HG03378 (cell line): ENCODE measurements around the gene SPACA7.
A peak's percentile ranks its signal among the peaks of the same experiment; 100 is the strongest.
"Not testable (repeated sequence)": the region's sequence is repeated elsewhere in the genome, so short reads cannot be mapped to it uniquely, and the experiment has no call there.

Experiments
- ATAC-seq: cut with Tn5 transposase; IDR thresholded peaks from one replicate; pipeline ENCODE4 v1.9.1; 2021; ENCODE audit warnings: mild to moderate bottlenecking, moderate library complexity; ENCODE audit not compliant: unreplicated experiment

The SPACA7 gene

GRCh38 chr13:112416647-112417046, 40.5 kb downstream of the SPACA7 start:
- no peak for ATAC-seq

- ATAC-seq: no peak
Observed at GRCh38 chr13:112417079-112417478, 40.9 kb downstream of the SPACA7 start.

GRCh38 chr13:112424098-112424497, 47.9 kb downstream of the SPACA7 start:
- ATAC-seq: no peak

DNA sequence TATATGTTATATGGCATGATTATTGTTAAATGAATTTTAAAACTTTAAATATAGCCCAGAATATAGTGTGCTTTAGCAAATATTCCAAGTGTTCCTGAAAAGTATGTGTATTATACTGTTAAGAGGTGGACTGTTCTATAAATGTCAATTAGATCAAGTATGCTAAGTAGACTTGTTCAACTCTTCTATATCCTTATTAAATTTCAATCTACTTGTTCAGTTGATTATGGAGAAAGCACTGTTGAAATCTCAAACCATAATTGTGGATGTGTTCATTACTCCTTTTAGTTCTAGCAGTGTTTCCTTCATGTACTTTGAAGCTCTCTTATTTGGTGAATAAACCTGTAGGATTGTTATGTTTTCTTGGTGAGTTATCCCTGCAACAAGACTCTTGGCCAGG, 52.5 kb downstream of the SPACA7 start:
- no peak for ATAC-seq

DNA sequence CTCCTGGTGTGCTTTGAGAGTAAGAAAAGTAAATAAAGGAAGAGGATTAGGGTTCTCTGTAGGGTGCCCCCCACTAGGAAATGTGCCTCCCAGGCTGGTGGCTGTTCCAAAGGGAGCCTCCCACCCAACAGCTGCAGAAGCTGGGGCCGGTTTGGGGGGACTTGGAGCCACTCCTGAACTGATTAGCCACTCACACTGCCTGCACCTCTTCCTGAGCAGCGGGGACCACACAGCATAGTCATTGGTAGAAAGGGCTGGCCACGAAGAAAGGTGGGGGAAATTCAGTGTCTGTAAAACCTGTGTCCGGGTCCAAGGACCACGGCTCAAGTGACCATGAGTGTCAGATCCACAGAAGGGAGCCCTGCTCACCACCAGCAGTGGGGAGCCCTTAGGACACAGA, 55.6 kb downstream of the SPACA7 start:
- ATAC-seq: no peak

DNA sequence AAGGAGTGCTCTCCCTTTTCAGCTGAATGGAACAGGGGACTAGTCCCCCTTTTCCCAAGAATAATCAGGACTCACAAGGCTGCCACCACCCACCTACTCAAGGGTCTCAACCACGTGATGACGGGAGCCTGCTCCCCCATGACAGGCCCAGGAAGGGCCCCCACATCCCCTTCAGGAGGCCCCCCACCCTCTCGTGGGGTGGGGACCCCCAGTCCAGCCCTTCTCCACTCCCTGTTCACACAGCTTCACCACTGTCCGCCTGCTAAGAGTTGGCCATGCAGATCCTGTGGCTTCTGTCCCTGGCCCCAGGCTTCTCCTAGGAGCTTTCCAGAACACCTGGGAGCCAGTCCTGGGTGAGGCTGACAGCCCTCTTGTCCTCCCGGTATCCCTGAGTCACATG, 56.6 kb downstream of the SPACA7 start:
- not testable (repeated sequence) for ATAC-seq

- not testable (repeated sequence) for ATAC-seq
Observed at GRCh38 chr13:112433517-112433916, 57.4 kb downstream of the SPACA7 start.

- ATAC-seq: no peak
Observed at GRCh38 chr13:112434032-112434431, 57.9 kb downstream of the SPACA7 start.

DNA sequence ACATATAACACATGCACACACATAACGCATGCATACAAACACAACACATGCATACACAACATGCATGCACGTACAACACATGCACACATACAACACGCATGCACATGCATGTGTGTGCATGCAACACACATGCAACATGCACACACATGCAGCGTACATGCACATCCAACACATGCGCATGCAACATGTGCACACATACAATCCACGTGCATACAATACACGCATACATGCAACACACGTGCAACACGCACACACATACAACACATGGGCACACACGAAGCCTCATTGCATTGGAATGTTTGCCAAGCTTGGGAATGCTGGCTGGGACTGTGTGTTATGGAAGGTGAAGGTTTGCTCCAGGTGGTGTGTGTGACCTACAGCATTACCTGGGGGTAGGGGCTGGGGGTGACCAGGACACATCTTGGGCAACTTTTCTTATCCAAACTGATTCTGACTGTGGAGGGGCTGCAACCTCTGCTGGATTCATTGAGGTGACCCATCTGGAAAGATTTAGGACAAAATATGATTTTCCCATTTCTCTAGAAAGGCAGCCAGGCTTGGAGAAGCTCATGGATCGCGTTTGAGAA, 58.9 kb downstream of the SPACA7 start:
- no peak for ATAC-seq

DNA sequence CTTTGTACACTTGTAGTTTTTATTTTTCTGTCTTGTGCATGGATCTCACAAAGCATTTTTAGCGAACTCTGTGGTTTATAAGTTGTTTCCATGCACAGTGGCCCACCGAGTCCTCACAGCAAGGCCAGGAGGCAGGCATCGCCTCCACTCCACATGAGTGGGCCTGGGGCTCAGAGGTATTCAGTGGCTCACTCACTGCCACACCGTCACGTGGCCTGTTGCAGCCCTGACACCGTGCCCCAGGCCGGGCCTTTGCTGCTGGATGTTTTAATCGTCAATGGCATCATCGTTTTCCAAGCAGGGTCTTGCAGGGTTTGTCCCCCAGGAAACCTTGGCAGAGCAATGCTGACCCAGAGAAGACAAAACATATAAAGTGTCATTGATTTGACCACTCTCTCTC, 59.8 kb downstream of the SPACA7 start:
- ATAC-seq: no peak

DNA sequence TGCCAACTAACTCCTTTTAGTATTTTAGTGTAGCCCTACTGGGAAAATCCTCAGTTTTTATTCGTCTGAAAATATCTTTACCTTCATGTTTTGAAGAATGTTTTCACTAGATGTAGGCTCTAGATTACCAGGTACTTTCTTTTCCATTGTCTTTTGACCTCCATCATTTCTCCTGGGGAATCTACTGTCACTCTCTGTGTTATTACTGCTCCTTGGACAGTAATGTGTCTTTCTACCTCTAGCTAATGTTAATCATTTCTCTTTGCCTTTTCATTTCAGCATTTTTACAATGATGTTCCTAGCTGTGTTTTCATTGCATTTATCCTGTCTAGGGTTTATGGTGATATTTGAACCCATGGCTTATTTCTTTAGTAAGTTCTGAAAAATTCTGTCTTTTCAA, 61.9 kb downstream of the SPACA7 start:
- ATAC-seq: no peak

DNA sequence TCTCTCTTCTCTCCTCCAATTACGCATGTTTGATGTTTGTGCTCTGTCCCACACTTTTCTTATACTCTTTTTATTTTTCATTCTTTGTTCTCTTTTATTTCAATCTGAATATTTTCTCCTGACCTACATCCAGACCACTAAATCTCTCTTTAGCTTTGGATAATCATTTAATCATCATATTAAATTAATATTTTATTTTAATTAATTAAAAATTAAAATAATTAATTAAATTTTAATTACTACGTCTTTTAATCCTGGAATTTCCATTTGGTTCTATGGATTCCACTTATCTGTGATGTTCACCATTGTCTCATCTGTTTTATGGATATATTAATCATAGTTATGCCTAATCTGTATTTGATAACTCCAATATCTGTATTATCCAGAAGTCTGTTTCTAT, 62.4 kb downstream of the SPACA7 start:
- no peak for ATAC-seq

GRCh38 chr13:112441226-112441625, 65.1 kb downstream of the SPACA7 start:
- no peak for ATAC-seq

- ATAC-seq: no peak
Observed at GRCh38 chr13:112441779-112442310, 65.7 kb downstream of the SPACA7 start.

DNA sequence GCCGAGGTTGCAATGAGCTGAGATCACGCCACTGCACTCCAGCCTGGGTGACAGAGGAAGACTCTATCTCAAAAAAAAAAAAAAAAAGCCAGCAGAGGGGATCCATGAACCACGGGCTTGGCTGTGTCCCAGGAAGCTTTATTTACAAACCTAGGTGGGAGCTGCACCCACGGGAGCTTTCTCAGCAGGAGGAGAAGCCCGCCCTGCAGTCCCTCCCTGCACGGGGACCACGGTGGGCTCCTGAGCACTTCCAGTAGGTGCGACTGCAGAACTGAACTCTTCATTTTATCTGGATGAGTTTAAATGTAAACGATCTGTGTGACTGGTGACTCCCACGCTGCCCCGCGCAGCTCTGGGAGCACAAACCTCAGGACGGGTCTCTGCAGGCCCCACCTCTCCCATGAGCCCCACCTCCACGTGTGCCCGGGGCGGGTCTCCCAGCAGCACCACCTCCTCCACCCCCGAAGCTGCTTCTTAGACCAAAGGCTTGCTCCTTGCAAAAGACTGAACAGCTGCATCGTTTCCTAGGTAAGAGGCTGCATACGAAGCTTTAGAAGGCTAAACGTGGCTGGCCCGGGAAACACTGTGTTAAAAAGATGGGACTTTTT, 66.4 kb downstream of the SPACA7 start:
- no peak for ATAC-seq

GRCh38 chr13:112443191-112443994, 67.2 kb downstream of the SPACA7 start:
- no peak for ATAC-seq

- peak; percentile 55 for ATAC-seq
Observed at GRCh38 chr13:112443995-112444311, 67.8 kb downstream of the SPACA7 start.

DNA sequence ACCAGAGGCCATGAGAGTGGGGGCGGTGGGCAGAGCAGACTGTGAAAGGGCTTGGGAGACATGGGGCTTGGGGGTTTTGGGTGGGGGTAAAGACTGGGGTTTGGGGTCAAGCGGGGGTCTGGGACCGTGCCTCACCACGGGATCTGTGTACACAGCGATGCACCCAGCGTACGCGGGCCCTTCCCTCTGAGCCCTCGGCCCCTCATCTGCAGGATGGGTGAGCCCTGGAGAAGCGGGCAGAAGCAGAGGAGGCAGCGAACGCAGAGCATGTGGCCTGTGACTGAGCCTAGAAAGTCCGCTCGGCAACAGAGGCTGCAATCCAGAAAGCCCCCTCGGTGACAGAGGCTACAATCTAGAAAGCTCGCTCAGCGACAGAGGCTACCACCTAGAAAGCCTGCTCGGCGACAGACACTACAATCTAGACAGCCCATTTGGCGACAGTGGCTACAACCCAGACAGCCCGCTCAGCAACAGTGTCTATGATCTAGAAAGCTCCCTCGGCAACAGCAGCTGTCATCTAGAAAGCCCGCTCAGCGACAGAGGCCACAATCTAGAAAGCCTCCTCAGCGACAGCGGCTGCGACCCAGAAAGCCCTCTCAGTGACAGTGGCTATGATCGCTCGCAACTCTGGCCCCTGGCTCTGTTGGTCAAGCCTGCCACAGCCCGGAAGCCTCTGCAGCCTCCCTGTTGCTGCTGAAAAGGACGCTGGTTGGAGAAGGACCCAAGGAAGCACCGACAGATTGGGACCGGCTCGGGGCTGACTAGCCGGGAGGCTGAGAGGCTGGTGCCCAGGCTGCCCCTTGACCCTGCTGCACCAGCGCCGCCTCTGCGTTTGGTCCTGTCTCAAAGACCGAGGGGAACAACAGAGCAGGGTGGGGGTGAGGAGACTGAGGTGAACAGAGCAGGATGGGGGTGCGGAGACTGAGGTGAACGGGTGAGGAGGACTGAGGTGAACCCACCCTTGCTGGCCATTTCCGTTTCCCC, 68.6 kb downstream of the SPACA7 start:
- no peak for ATAC-seq

DNA sequence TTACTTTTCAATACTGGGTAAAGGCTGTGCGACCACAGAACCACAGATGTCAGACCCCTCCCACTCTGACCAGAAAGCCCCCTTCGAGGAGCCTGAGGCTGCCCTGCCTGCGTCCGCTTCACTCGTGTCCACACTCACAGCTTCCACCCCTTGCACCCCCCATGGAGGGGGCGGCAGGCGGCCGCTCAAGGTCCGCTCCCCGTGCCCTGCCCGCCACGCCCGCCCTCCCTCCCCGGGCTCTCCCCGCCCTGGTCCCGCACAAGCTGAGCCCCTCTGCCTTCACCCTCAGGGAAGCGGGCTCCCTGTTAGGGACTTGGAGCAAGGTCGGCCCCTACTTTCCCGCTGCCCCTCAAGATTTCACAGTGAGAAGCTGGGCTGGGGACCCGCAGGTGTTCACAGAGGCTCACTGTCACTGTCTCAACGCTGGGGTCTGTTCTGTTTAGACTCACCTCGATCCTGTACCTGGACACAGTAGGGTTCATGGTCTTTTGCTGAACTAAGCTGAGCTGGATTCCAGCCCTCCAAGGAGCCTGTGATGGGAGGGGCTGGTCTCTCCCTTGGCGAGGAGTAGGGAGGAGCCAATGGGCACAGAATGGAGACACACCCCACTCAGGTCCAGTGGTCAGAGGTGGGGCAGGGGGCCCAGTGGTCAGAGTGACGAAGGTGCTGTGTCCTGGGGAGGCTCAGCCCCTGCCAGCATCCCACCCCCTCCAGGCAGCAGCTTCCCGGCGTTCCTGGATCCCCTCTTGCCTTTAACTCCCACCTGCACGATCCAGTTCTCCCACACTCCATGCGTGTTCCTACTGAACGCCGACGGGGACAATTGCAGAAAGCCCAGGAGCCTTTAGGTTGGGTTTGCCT, 69.5 kb downstream of the SPACA7 start:
- ATAC-seq: no peak

DNA sequence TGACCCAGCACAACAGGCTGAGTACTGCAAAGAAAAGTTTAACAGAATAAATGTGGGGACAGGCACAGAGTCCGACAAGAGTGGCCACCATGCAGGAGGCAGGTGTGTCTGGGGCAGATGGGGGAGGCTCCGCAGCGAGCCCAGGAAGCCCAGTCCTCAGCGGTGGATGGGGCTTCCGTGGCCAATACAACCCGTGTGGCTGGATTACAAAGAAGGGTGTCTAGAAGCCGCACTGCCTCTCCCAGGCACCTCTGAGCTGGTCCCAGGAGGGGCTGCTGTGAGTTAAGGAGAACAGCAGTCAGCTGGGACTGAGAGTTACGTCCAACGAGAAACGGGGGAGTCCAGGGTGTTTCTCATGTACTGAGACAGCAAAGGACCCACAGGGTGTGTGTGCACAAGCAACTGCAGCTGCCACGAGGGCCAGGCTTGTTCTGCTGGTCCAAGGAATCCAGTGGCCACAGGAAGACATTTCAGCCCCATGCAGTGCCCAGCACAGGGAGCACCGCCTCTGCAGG, 70.2 kb downstream of the SPACA7 start:
- ATAC-seq: no peak
